CD14-positive monocyte (primary cell): ENCODE results near the gene CPB2. TPM values are rescaled to one million over a fixed set of nuclear protein-coding genes. Genes with fewer than 3 reads are reported as not detected.

Source experiments
- DNase-seq, 3 donors: peaks; one replicate each; pipeline ENCODE4 v3.0.0-alpha.2; 2011 to 2022
- H2AFZ ChIP-seq: 2 replicates; pipeline ENCODE4 v1.6.0; 2012; ENCODE audit warnings: mild to moderate bottlenecking, low read depth, low read length, inconsistent platforms; ENCODE audit not compliant: insufficient read depth, poor library complexity, severe bottlenecking
- H3K27ac ChIP-seq, 2 donors: 1 replicate in 1 of 2; 2 replicates in 1 of 2; pipeline ENCODE4 v1.5.1; 2012 to 2013; ENCODE audit warnings: low read length in 2 of 2, control low read depth in 1 of 2, inconsistent platforms in 1 of 2, low read depth in 1 of 2, mild to moderate bottlenecking in 1 of 2
- H3K27me3 ChIP-seq, 2 donors: one replicate each; pipeline versions ENCODE4 v1.6.0 to v1.6.1; 2011 to 2013; ENCODE audit warnings: low read length in 2 of 2; ENCODE audit not compliant: control insufficient read depth in 2 of 2, insufficient read depth in 2 of 2
- H3K36me3 ChIP-seq, 2 donors: replicated peaks in 1 of 2; 1 replicate in 1 of 2; 2 replicates in 1 of 2; pipeline versions ENCODE4 v1.5.1 to v1.6.1; 2012 to 2013; ENCODE audit warnings: low read length in 2 of 2, control low read depth in 1 of 2, inconsistent platforms in 1 of 2, mild to moderate bottlenecking in 1 of 2; ENCODE audit not compliant: insufficient read depth in 2 of 2, control insufficient read depth in 1 of 2
- H3K4me1 ChIP-seq, 2 donors: 1 replicate in 1 of 2; 2 replicates in 1 of 2; pipeline versions ENCODE4 v1.5.1 to v1.6.1; 2012 to 2013; ENCODE audit warnings: low read length in 2 of 2, control low read depth in 1 of 2, inconsistent platforms in 1 of 2, mild to moderate bottlenecking in 1 of 2, moderate library complexity in 1 of 2; ENCODE audit not compliant: insufficient read depth in 2 of 2, control insufficient read depth in 1 of 2
- H3K4me2 ChIP-seq: replicated peaks from 2 replicates; pipeline ENCODE3; 2012; ENCODE audit warnings: low read length, moderate library complexity, mild to moderate bottlenecking; ENCODE audit not compliant: poor library complexity, severe bottlenecking; ENCODE audit errors: extremely low read depth
- H3K4me3 ChIP-seq, 3 experiments: fragments of 200-600 bp in 1 of 3; sonication (generic) in 1 of 3; replicated peaks in 1 of 3; 1 replicate in 2 of 3; 2 replicates in 1 of 3; pipeline ENCODE4 v1.5.1; 2011 to 2013; ENCODE audit warnings: low read length in 3 of 3, mild to moderate bottlenecking in 3 of 3, control low read depth in 2 of 3, low read depth in 2 of 3, inconsistent platforms in 1 of 3, moderate library complexity in 1 of 3
- H3K79me2 ChIP-seq: 2 replicates; pipeline ENCODE4 v1.6.0; 2012; ENCODE audit warnings: mild to moderate bottlenecking, control low read depth, inconsistent platforms, low read length, moderate library complexity; ENCODE audit not compliant: insufficient read depth
- H3K9ac ChIP-seq: 2 replicates; pipeline ENCODE4 v1.6.0; 2017; ENCODE audit warnings: low read length, mild to moderate bottlenecking; ENCODE audit not compliant: insufficient read depth, poor library complexity, severe bottlenecking
- H3K9me3 ChIP-seq, 2 donors: replicated peaks in 1 of 2; 1 replicate in 1 of 2; 2 replicates in 1 of 2; pipeline versions ENCODE4 v1.5.1 to v1.6.1; 2012 to 2013; ENCODE audit warnings: low read length in 2 of 2, control low read depth in 1 of 2; ENCODE audit not compliant: control insufficient read depth in 1 of 2, insufficient read depth in 1 of 2
- H4K20me1 ChIP-seq: 2 replicates; pipeline ENCODE4 v1.6.0; 2012; ENCODE audit warnings: mild to moderate bottlenecking, low read length, control low read depth, moderate library complexity; ENCODE audit not compliant: insufficient read depth
- H3K27ac Mint-ChIP-seq, 7 donors: one replicate each; pipeline ENCODE4 v1.8.0; 2020; ENCODE audit warnings: mild to moderate bottlenecking in 7 of 7, mixed read lengths in 7 of 7, moderate library complexity in 6 of 7, inconsistent platforms in 2 of 7
- H3K27me3 Mint-ChIP-seq, 3 donors: one replicate each; pipeline ENCODE4 v1.8.0; 2021 to 2022; ENCODE audit warnings: low read depth in 3 of 3, mild to moderate bottlenecking in 3 of 3, mixed read lengths in 3 of 3, moderate library complexity in 3 of 3, inconsistent platforms in 1 of 3
- H3K36me3 Mint-ChIP-seq, 2 donors: one replicate each; pipeline ENCODE4 v1.8.0; 2020; ENCODE audit warnings: mixed read lengths in 2 of 2, inconsistent platforms in 1 of 2, mild to moderate bottlenecking in 1 of 2
- H3K4me1 Mint-ChIP-seq: one replicate; pipeline ENCODE4 v1.8.0; 2020; ENCODE audit warnings: mild to moderate bottlenecking, mixed read lengths
- H3K4me3 Mint-ChIP-seq, 2 donors: one replicate each; pipeline ENCODE4 v1.8.0; 2020; ENCODE audit warnings: mild to moderate bottlenecking in 2 of 2, mixed read lengths in 2 of 2, moderate library complexity in 1 of 2
- H3K9me3 Mint-ChIP-seq, 7 donors: one replicate each; pipeline ENCODE4 v1.8.0; 2020 to 2022; ENCODE audit warnings: mixed read lengths in 7 of 7, mild to moderate bottlenecking in 6 of 7, moderate library complexity in 6 of 7, inconsistent platforms in 2 of 7
- CTCF ChIP-seq: fragments of 200-600 bp; IDR thresholded peaks from one replicate; pipeline ENCODE4 v1.8.0; 2022; ENCODE audit warnings: antibody characterized with exemption, mild to moderate bottlenecking
- WGBS: methylation state at CpG from one replicate; pipeline ENCODE4 v1.1.5; 2013; ENCODE audit warnings: missing lambda C conversion rate; ENCODE audit not compliant: insufficient coverage; 5-methylcytosine and 5-hydroxymethylcytosine counted together
- intact Hi-C, 2 donors: fragments of 100-400 bp; cut with micrococcal nuclease; formaldehyde crosslinking; loops; one replicate each; pipeline versions ENCODE4 v1.15.0 to v1.15.1; 2023
- polyA plus RNA-seq, 3 donors: library from polyadenylated mRNA; depleted of rRNA in 1 of 3; unstranded in 2 of 3; stranded (reverse) in 1 of 3; fragments of 300-500 nt in 2 of 3; fragments of >200 nt in 1 of 3; fragmentation: Illumina TruSeq in 2 of 3; gene quantifications; 1 replicate in 2 of 3; 2 replicates in 1 of 3; pipeline ENCODE4 v1.2.3, GENCODE V29; 2012 to 2021

The CPB2 gene
- polyA plus RNA-seq, 3 donors: 0.15 to 0.18 TPM; not detected in 1

DNA sequence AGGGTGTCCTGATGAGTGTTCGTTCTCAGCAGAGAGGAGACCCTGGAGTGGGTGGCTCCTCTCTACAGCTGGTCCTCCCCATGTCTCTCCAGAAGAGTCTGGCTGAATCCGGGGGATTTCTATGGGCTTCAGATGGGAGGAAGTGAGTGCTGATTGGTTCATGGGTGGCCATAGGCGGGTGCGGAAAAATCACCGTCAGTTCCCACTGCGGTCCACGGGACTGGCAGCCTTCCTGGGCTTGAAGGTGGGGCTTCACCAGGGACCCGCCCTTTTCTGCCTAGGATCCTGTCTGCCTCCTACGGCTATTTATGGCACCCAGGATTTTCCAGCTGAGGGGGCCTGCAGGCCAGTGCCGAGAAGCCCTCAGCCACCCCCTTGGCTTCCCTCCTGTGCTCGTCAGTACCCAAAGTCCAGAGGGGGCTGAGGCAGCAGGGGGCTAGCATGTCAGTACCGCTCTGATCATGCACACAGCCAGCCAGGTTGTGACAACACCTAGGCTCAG is 18.4 kb downstream of the CPB2 start:
- DNase-seq: no peak
- Mint-ChIP-seq H3K27ac (no peak overlapping the region), H3K4me1 (peaks cover 7% of the 10 kb centered on the region), H3K4me3 (no peak overlapping the region), H3K36me3 (no peaks in the 10 kb centered on the region), H3K27me3 (peaks cover 0 to 6% (median 2%) of the 10 kb centered on the region in 3 donors), H3K9me3 (no peaks in the 10 kb centered on the region)
- Histone ChIP-seq H3K27me3 (no peaks in the 10 kb centered on the region), H4K20me1 (no peaks in the 10 kb centered on the region), H3K4me2 (no peak overlapping the region), H2AFZ (no peak overlapping the region), H3K4me1 (no peaks in the 10 kb centered on the region), H3K27ac (no peak overlapping the region), H3K79me2 (no peaks in the 10 kb centered on the region), H3K9ac (no peak overlapping the region), H3K9me3 (no peaks in the 10 kb centered on the region), H3K36me3 (no peaks in the 10 kb centered on the region), H3K4me3 (no peak overlapping the region)
- TF ChIP-seq CTCF: no peak
- intact Hi-C loops: no loop called here
- 99% methylated on average over 11 of the region's 12 CpGs for WGBS

- Mint-ChIP-seq H3K9me3 (no peaks in the 10 kb centered on the region), H3K36me3 (no peaks in the 10 kb centered on the region), H3K27me3 (peaks cover 0 to 2% (median 2%) of the 10 kb centered on the region in 3 donors), H3K4me1 (peaks cover 7% of the 10 kb centered on the region), H3K4me3 (no peak overlapping the region), H3K27ac (no peak overlapping the region)
- Histone ChIP-seq H3K9me3 (no peaks in the 10 kb centered on the region), H3K36me3 (no peaks in the 10 kb centered on the region), H3K27me3 (no peaks in the 10 kb centered on the region), H3K4me2 (no peak overlapping the region), H3K27ac (no peak overlapping the region), H3K4me3 (no peak overlapping the region), H2AFZ (no peak overlapping the region), H3K4me1 (no peaks in the 10 kb centered on the region), H3K9ac (no peak overlapping the region), H4K20me1 (no peaks in the 10 kb centered on the region), H3K79me2 (no peaks in the 10 kb centered on the region)
- 96% methylated on average over 13 of the region's 13 CpGs for WGBS
- intact Hi-C loops: no loop called here
- TF ChIP-seq CTCF: no peak
- no peak for DNase-seq
These were observed 19.1 kb downstream of the CPB2 start for GRCh38 chr13:46085737-46086136.
